ENCODE measurements around the gene PSTPIP2. TPM values are rescaled to one million over a fixed set of nuclear protein-coding genes. Genes with fewer than 3 reads are reported as not detected.

Gene PSTPIP2
- total RNA-seq, 2 donors from 2014 or later, result 3.0 to 3.8 TPM

- Histone ChIP-seq H3K9me3 (no peaks in the 10 kb centered on the region), H3K27me3 (no peaks in the 10 kb centered on the region), H3K27ac (no peak overlapping the region), H3K9ac (ENCODE audit: low read depth in 2 of 2, low read length in 2 of 2) (no peak overlapping the region), H3K4me1 (no peaks in the 10 kb centered on the region), H3K36me3 (no peaks in the 10 kb centered on the region), H3K4me3 (no peak overlapping the region)
- TF ChIP-seq CTCF (IDR thresholded peaks at IDR 0.05), result no peak
- no peak for DNase-seq
- intact Hi-C loops (cut with DNase I), result no loop called here
Measured at GRCh38 chr18:45981821-45982220, 90.2 kb downstream of the PSTPIP2 start.

- H3K36me3 ChIP-seq, result no peaks in the 10 kb centered on the region
- no peak for TF ChIP-seq CTCF (IDR thresholded peaks at IDR 0.05)
- intact Hi-C loops (cut with DNase I), result no loop called here
- no peaks in the 10 kb centered on the region for H3K9me3 ChIP-seq
- H3K27me3 ChIP-seq, result no peaks in the 10 kb centered on the region
- no peak overlapping the region for H3K9ac ChIP-seq (ENCODE audit: low read depth in 2 of 2, low read length in 2 of 2)
- no peak overlapping the region for H3K27ac ChIP-seq
- H3K4me3 ChIP-seq, result no peak overlapping the region
- no peaks in the 10 kb centered on the region for H3K4me1 ChIP-seq
- no peak for DNase-seq
Measured at GRCh38 chr18:45980229-45980628, 91.8 kb downstream of the PSTPIP2 start.

- H3K9me3 ChIP-seq, result no peaks in the 10 kb centered on the region
- no peak overlapping the region for H3K9ac ChIP-seq (ENCODE audit: low read depth in 2 of 2, low read length in 2 of 2)
- no peaks in the 10 kb centered on the region for H3K27me3 ChIP-seq
- intact Hi-C loops (cut with DNase I), result no loop called here
- TF ChIP-seq CTCF (IDR thresholded peaks at IDR 0.05), result no peak
- H3K4me3 ChIP-seq, result no peak overlapping the region
- H3K4me1 ChIP-seq, result peaks cover 5% of the 10 kb centered on the region
- H3K36me3 ChIP-seq, result no peaks in the 10 kb centered on the region
- DNase-seq, result no peak
- H3K27ac ChIP-seq, result no peak overlapping the region
Measured at GRCh38 chr18:45978084-45978483, 94.0 kb downstream of the PSTPIP2 start.

- intact Hi-C loops (cut with DNase I), result no loop called here
- Histone ChIP-seq H3K4me1 (peaks cover 5% of the 10 kb centered on the region), H3K27me3 (no peaks in the 10 kb centered on the region), H3K9ac (ENCODE audit: low read depth in 2 of 2, low read length in 2 of 2) (no peak overlapping the region), H3K36me3 (no peaks in the 10 kb centered on the region), H3K27ac (no peak overlapping the region), H3K4me3 (no peak overlapping the region), H3K9me3 (no peaks in the 10 kb centered on the region)
- no peak for DNase-seq
- TF ChIP-seq CTCF (IDR thresholded peaks at IDR 0.05), result no peak
Measured at GRCh38 chr18:45976974-45977373, 95.1 kb downstream of the PSTPIP2 start.

GRCh38 chr18:45976566-45976965, 95.5 kb downstream of the PSTPIP2 start:
- no peaks in the 10 kb centered on the region for H3K9me3 ChIP-seq
- DNase-seq, result no peak
- no peaks in the 10 kb centered on the region for H3K36me3 ChIP-seq
- no peak overlapping the region for H3K27ac ChIP-seq
- intact Hi-C loops (cut with DNase I), result no loop called here
- no peak overlapping the region for H3K9ac ChIP-seq (ENCODE audit: low read depth in 2 of 2, low read length in 2 of 2)
- no peak for TF ChIP-seq CTCF (IDR thresholded peaks at IDR 0.05)
- H3K4me3 ChIP-seq, result no peak overlapping the region
- H3K27me3 ChIP-seq, result no peaks in the 10 kb centered on the region
- H3K4me1 ChIP-seq, result peaks cover 5% of the 10 kb centered on the region

GRCh38 chr18:45974088-45974536, 97.9 kb downstream of the PSTPIP2 start:
- no peak overlapping the region for H3K4me3 ChIP-seq
- H3K4me1 ChIP-seq, result peaks cover 5% of the 10 kb centered on the region
- no peaks in the 10 kb centered on the region for H3K27me3 ChIP-seq
- intact Hi-C loops (cut with DNase I), result no loop called here
- H3K36me3 ChIP-seq, result no peaks in the 10 kb centered on the region
- TF ChIP-seq CTCF (IDR thresholded peaks at IDR 0.05), result peak; percentile 60
- no peak overlapping the region for H3K9ac ChIP-seq (ENCODE audit: low read depth in 2 of 2, low read length in 2 of 2)
- H3K9me3 ChIP-seq, result no peaks in the 10 kb centered on the region
- H3K27ac ChIP-seq, result no peak overlapping the region
- peak; percentile 79 for DNase-seq
